BLaER1 treated with 17β-estradiol and CSF1 and Interleukin-3, amounts not matched to agents 10 nM and 100 nM (cell line): ENCODE data around the gene GSAP.
A peak's percentile ranks its signal among the peaks of the same experiment; 100 is the strongest.

ENCODE experiments used
- H3K27ac ChIP-seq, 11 experiments: shearing (Covaris generic); formaldehyde crosslinking; 2 replicates each; pipeline ENCODE4 v1.8.1; 2022
- H3K27me3 ChIP-seq, 11 experiments: shearing (Covaris generic); formaldehyde crosslinking; 2 replicates each; pipeline ENCODE4 v1.8.1; 2022
- H3K36me3 ChIP-seq, 11 experiments: shearing (Covaris generic); formaldehyde crosslinking; 2 replicates each; pipeline ENCODE4 v1.8.1; 2022
- H3K4me1 ChIP-seq, 10 experiments: shearing (Covaris generic); formaldehyde crosslinking; 2 replicates each; pipeline ENCODE4 v1.8.1; 2022
- H3K4me2 ChIP-seq, 11 experiments: shearing (Covaris generic); formaldehyde crosslinking; 2 replicates each; pipeline ENCODE4 v1.8.1; 2022
- H3K4me3 ChIP-seq, 10 experiments: shearing (Covaris generic); formaldehyde crosslinking; 2 replicates each; pipeline ENCODE4 v1.8.1; 2022
- H3K9ac ChIP-seq, 11 experiments: shearing (Covaris generic); formaldehyde crosslinking; 2 replicates each; pipeline ENCODE4 v1.8.1; 2022
- H3K9me3 ChIP-seq, 11 experiments: shearing (Covaris generic); formaldehyde crosslinking; replicated peaks in 1 of 11; 2 replicates each; pipeline ENCODE4 v1.8.1; 2022
- H4K20me1 ChIP-seq, 11 experiments: shearing (Covaris generic); formaldehyde crosslinking; 2 replicates each; pipeline ENCODE4 v1.8.1; 2022
- Cebpa-rat ChIP-seq, 11 experiments: shearing (Covaris generic); IDR thresholded peaks; 2 replicates each; pipeline ENCODE4 v1.8.1; 2022

GSAP gene

DNA sequence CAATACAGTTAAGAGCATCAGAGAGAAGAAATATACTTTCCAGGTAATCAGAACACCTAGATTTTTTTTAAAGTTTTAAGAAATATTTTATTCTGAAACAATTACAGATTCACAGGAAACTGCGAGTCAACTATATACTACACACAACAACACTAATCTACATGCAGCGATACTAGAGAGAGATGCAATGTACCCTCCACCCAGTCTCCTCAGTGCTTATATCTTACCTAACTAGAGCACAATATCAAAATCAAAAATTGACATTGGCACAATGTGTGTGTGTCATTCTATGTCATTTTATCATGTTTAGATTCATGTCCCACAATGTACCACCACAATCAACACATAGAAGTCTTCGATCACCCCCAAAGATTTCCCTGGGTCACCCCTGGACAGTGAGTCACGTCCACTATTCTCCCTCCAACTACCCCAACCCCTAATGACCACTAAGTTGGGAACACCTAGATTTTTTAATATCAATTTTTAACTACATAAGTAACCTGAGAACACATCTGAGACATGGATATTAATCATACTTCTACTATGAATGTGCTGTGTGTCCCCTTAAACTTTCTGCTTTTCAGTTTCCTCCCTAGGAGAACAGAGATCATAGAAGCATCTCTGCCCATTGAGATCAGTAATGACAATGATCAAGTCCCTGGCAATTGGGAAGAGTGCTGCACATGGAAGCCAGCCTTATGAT, 86.5 kb downstream of the GSAP start:
- Histone ChIP-seq H3K36me3 (peaks cover 0 to 42% (median 0%) of the 10 kb centered on the region in 11 experiments; a peak in 4 of 22 replicates), H3K9me3 (peaks cover 0 to 6% (median 0%) of the 10 kb centered on the region in 11 experiments; a peak in 1 of 22 replicates), H4K20me1 (peaks cover 0 to 20% (median 0%) of the 10 kb centered on the region in 11 experiments; a peak in 2 of 22 replicates), H3K4me3 (peak overlapping the region in 2 of 10 experiments; percentile 6 to 17; a peak in 1 of 20 replicates), H3K4me1 (peaks cover 53 to 80% (median 66%) of the 10 kb centered on the region in 10 experiments), H3K27me3 (no peaks in the 10 kb centered on the region), H3K27ac (peak overlapping the region in 9 of 11 experiments; percentile 28 to 82 (median 67); a peak in 16 of 22 replicates), H3K4me2 (peak overlapping the region; percentile 73 to 98 (median 86)), H3K9ac (peak overlapping the region in 7 of 11 experiments; percentile 36 to 66 (median 59); a peak in 11 of 22 replicates)
- TF ChIP-seq Cebpa-rat (IDR thresholded peaks at IDR 0.05), result no peak

- H3K4me3 ChIP-seq, result peak overlapping the region in 1 of 10 experiments; percentile 42; a peak in 1 of 20 replicates
- no peaks in the 10 kb centered on the region for H3K27me3 ChIP-seq
- peaks cover 53 to 80% (median 66%) of the 10 kb centered on the region in 10 experiments for H3K4me1 ChIP-seq
- no peak for TF ChIP-seq Cebpa-rat (IDR thresholded peaks at IDR 0.05)
- peaks cover 0 to 20% (median 0%) of the 10 kb centered on the region in 11 experiments; a peak in 2 of 22 replicates for H4K20me1 ChIP-seq
- H3K27ac ChIP-seq, result peak overlapping the region in 7 of 11 experiments; percentile 49 to 77 (median 66); a peak in 11 of 22 replicates
- peak overlapping the region in 6 of 11 experiments; percentile 14 to 65 (median 54); a peak in 6 of 22 replicates for H3K9ac ChIP-seq
- H3K9me3 ChIP-seq, result 0 out of 22 replicates have a peak, but pooled peaks cover 0 to under 1% (median 0%) of the 10 kb centered on the region in 11 experiments
- peaks cover 0 to 44% (median 0%) of the 10 kb centered on the region in 11 experiments; a peak in 5 of 22 replicates for H3K36me3 ChIP-seq
- H3K4me2 ChIP-seq, result peak overlapping the region; percentile 75 to 98 (median 86); a peak in 21 of 22 replicates
Measured at GRCh38 chr7:77328669-77329068, 87.5 kb downstream of the GSAP start.

DNA sequence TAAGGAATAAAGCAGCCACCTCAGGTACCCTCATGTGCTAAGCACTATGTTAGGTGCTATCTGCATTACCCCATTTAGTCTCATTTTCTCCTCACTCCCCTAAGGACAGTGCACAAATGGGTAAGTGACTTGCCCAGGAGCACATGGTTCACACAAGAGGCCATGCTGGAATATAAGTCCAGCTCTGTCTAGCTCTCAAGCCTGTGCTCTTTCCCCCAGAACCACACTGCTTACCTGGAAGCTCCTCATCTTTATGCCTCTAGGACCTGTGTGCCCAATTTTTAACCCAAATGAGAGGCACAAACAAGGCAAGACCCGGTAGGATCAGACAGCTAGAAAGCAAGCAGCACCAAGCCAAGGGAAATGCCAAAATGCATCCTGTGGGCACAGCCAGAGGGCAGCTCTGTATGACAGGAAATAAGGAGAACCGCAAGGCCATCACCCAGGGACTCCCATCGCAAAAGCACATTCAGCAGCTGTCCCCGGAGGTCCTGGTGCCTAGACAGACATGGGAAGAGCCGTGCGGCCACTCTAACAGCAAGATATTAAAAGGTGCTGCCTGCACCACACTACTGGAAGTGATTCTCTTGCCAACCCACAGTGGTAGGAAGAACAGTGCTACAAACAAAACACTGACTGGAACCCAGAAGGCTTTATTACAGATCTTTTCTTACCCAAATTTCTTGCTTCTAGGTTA, 88.1 kb downstream of the GSAP start:
- peak overlapping the region in 8 of 11 experiments; percentile 1 to 77 (median 66); a peak in 14 of 22 replicates for H3K27ac ChIP-seq
- peak overlapping the region in 5 of 10 experiments; percentile 30 to 56 (median 35); a peak in 9 of 20 replicates for H3K4me3 ChIP-seq
- no peaks in the 10 kb centered on the region for H3K27me3 ChIP-seq
- H4K20me1 ChIP-seq, result peaks cover 0 to 20% (median 0%) of the 10 kb centered on the region in 11 experiments; a peak in 2 of 22 replicates
- TF ChIP-seq Cebpa-rat (IDR thresholded peaks at IDR 0.05), result no peak
- H3K9ac ChIP-seq, result peak overlapping the region in 9 of 11 experiments; percentile 14 to 65 (median 47); a peak in 16 of 22 replicates
- no peaks in the 10 kb centered on the region for H3K9me3 ChIP-seq
- peak overlapping the region; percentile 75 to 98 (median 86) for H3K4me2 ChIP-seq
- H3K36me3 ChIP-seq, result peaks cover 0 to 47% (median 0%) of the 10 kb centered on the region in 11 experiments; a peak in 5 of 22 replicates
- H3K4me1 ChIP-seq, result peaks cover 53 to 77% (median 66%) of the 10 kb centered on the region in 10 experiments

- H3K27me3 ChIP-seq, result no peaks in the 10 kb centered on the region
- H3K36me3 ChIP-seq, result peaks cover 0 to 55% (median 0%) of the 10 kb centered on the region in 11 experiments; a peak in 5 of 22 replicates
- TF ChIP-seq Cebpa-rat (IDR thresholded peaks at IDR 0.05), result peak in 8 of 11 experiments; percentile 74 to 92 (median 82); a peak in 15 of 22 replicates
- H4K20me1 ChIP-seq, result peaks cover 0 to 20% (median 0%) of the 10 kb centered on the region in 11 experiments; a peak in 2 of 22 replicates
- peak overlapping the region in 5 of 10 experiments; percentile 30 to 56 (median 35); a peak in 8 of 20 replicates for H3K4me3 ChIP-seq
- no peaks in the 10 kb centered on the region for H3K9me3 ChIP-seq
- peak overlapping the region in 8 of 11 experiments; percentile 1 to 77 (median 66); a peak in 14 of 22 replicates for H3K27ac ChIP-seq
- H3K4me1 ChIP-seq, result peaks cover 53 to 70% (median 64%) of the 10 kb centered on the region in 10 experiments
- H3K4me2 ChIP-seq, result peak overlapping the region; percentile 75 to 98 (median 86)
- H3K9ac ChIP-seq, result peak overlapping the region in 8 of 11 experiments; percentile 18 to 65 (median 48); a peak in 13 of 22 replicates
Measured at GRCh38 chr7:77327067-77327931, 88.8 kb downstream of the GSAP start.

DNA sequence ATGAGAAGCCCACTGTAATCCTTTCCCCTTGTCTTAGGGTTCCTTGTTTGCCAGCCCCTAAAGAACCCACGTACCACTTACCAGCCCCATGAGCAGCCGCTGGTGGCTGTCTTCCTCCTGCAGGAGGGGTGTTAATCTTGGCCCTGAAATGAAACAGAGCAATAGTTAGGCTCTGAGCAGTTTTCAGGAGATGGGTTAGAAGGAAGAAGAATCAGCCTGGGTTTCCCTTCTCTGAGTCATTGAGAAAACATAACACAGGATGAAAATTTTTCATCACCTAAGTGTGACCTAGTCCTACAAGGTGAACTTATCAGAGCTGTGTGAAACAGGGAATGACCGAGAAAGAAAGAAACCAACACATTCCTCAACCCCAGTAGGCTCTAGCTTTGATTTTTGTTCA, 90.0 kb downstream of the GSAP start:
- H3K9ac ChIP-seq, result peak overlapping the region in 1 of 11 experiments; percentile 4; a peak in 1 of 22 replicates
- no peak overlapping the region; a peak in 1 of 20 replicates for H3K4me3 ChIP-seq
- peaks cover 0 to 20% (median 0%) of the 10 kb centered on the region in 11 experiments; a peak in 2 of 22 replicates for H4K20me1 ChIP-seq
- no peaks in the 10 kb centered on the region for H3K9me3 ChIP-seq
- H3K27me3 ChIP-seq, result no peaks in the 10 kb centered on the region
- no peak for TF ChIP-seq Cebpa-rat (IDR thresholded peaks at IDR 0.05)
- H3K27ac ChIP-seq, result peak overlapping the region in 6 of 11 experiments; percentile 1 to 77 (median 68); a peak in 9 of 22 replicates
- H3K4me2 ChIP-seq, result peak overlapping the region in 8 of 11 experiments; percentile 79 to 98 (median 90); a peak in 14 of 22 replicates
- H3K4me1 ChIP-seq, result peaks cover 42 to 59% (median 52%) of the 10 kb centered on the region in 10 experiments
- H3K36me3 ChIP-seq, result peaks cover 0 to 67% (median 0%) of the 10 kb centered on the region in 11 experiments; a peak in 6 of 22 replicates

GRCh38 chr7:77321300-77321699, 94.8 kb downstream of the GSAP start:
- Histone ChIP-seq H3K4me3 (no peak overlapping the region), H3K27me3 (no peaks in the 10 kb centered on the region), H3K4me2 (no peak overlapping the region), H3K36me3 (peaks cover 0 to 90% (median 0%) of the 10 kb centered on the region in 11 experiments; a peak in 8 of 22 replicates), H4K20me1 (peaks cover 0 to 12% (median 0%) of the 10 kb centered on the region in 11 experiments; a peak in 2 of 22 replicates), H3K4me1 (peaks cover 0 to 18% (median 8%) of the 10 kb centered on the region in 10 experiments; a peak in 13 of 20 replicates), H3K27ac (no peak overlapping the region), H3K9ac (no peak overlapping the region), H3K9me3 (peaks cover 0 to 11% (median 0%) of the 10 kb centered on the region in 11 experiments; a peak in 1 of 22 replicates)
- no peak for TF ChIP-seq Cebpa-rat (IDR thresholded peaks at IDR 0.05)

- H3K4me3 ChIP-seq, result no peak overlapping the region
- no peak overlapping the region for H3K4me2 ChIP-seq
- peaks cover 0 to 14% (median 0%) of the 10 kb centered on the region in 11 experiments; a peak in 2 of 22 replicates for H4K20me1 ChIP-seq
- no peak for TF ChIP-seq Cebpa-rat (IDR thresholded peaks at IDR 0.05)
- no peaks in the 10 kb centered on the region for H3K27me3 ChIP-seq
- H3K4me1 ChIP-seq, result peaks cover 0 to 18% (median 7%) of the 10 kb centered on the region in 10 experiments; a peak in 10 of 20 replicates
- H3K36me3 ChIP-seq, result peaks cover 0 to 90% (median 0%) of the 10 kb centered on the region in 11 experiments; a peak in 8 of 22 replicates
- peaks cover 0 to 11% (median 0%) of the 10 kb centered on the region in 11 experiments; a peak in 1 of 22 replicates for H3K9me3 ChIP-seq
- no peak overlapping the region for H3K27ac ChIP-seq
- H3K9ac ChIP-seq, result no peak overlapping the region
Measured at GRCh38 chr7:77320714-77321113, 95.4 kb downstream of the GSAP start.
